GM12865 (cell line): ENCODE results near the gene RIPK3.
A peak's percentile ranks its signal among the peaks of the same experiment; 100 is the strongest.

Experiments
- DNase-seq: peaks from one replicate; pipeline ENCODE4 v3.0.0; 2010; ENCODE audit warnings: low read depth
- H3K4me3 ChIP-seq: 2 replicates; pipeline ENCODE4 v1.5.1; 2011; ENCODE audit warnings: mild to moderate bottlenecking, low read depth, low read length, control low read depth
- TF ChIP-seq, protein P1 (sequence below): IDR thresholded peaks from 2 replicates; pipeline ENCODE4 v1.5.1; 2011; ENCODE audit warnings: low read length, control low read depth, low read depth, inconsistent platforms; ENCODE audit not compliant: insufficient read depth; ENCODE audit errors: missing control alignments

RIPK3 gene

DNA sequence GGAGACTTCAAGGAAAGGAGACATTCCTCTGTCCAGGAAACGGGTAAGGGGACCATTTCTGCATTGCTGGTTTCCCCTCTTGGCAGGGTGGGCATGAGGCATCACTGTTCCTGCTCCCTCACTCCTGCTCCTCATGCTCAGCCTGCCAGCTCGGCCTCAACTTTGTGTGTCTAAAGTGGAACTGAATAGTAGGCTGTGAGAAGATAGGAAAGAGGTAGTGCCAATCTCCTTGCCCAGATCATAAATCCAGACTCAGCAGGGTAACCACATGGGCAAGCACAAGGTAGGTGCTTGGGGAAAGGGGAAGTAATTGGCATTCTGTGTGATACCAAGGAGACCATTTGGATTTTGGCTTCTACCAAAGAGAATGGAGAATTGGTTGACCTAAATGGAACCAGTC, 25.9 kb downstream of the RIPK3 start:
- no peak for DNase-seq
- H3K4me3 ChIP-seq, result no peak overlapping the region
- TF ChIP-seq, protein P1, sequence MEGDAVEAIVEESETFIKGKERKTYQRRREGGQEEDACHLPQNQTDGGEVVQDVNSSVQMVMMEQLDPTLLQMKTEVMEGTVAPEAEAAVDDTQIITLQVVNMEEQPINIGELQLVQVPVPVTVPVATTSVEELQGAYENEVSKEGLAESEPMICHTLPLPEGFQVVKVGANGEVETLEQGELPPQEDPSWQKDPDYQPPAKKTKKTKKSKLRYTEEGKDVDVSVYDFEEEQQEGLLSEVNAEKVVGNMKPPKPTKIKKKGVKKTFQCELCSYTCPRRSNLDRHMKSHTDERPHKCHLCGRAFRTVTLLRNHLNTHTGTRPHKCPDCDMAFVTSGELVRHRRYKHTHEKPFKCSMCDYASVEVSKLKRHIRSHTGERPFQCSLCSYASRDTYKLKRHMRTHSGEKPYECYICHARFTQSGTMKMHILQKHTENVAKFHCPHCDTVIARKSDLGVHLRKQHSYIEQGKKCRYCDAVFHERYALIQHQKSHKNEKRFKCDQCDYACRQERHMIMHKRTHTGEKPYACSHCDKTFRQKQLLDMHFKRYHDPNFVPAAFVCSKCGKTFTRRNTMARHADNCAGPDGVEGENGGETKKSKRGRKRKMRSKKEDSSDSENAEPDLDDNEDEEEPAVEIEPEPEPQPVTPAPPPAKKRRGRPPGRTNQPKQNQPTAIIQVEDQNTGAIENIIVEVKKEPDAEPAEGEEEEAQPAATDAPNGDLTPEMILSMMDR, result no peak

DNA sequence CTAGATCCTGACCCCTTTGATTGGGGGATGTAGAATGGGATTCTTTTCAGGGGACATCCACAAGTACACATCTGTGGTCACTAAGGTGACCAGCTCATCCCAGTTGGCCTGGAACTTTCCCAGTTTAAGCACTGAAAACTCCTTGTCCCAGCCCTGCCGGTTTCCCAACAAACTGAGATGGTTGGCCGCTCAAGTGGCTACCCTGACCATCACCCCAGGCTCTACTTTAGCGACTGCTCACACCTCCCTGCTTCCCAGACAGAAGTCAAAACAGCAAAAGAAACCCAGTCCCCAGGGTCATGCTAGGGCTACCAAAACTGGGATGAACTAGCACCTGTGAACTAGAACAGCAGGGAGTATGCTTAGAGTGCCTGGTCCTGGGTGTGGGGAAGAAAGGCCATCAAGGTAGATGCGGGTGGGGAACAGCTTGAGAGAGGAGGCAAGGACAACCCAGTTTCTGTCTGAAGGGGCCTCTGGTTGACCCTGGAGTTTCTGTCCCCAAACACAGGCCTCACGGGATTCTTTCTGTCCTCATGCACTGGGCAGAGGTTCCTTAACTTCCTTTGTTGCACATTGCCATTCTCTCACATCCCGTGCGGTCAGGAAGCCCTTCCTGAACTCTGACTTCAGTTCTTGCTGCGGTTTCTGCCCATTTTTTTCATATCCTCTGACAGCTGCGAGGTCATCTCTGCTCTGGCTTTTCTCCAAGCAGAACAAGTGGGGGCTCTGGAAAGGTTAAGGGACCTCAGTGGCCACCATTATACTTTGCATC, 26.9 kb downstream of the RIPK3 start:
- peak; percentile 45 for DNase-seq
- TF ChIP-seq, protein P1, result no peak
- H3K4me3 ChIP-seq, result no peak overlapping the region

DNA sequence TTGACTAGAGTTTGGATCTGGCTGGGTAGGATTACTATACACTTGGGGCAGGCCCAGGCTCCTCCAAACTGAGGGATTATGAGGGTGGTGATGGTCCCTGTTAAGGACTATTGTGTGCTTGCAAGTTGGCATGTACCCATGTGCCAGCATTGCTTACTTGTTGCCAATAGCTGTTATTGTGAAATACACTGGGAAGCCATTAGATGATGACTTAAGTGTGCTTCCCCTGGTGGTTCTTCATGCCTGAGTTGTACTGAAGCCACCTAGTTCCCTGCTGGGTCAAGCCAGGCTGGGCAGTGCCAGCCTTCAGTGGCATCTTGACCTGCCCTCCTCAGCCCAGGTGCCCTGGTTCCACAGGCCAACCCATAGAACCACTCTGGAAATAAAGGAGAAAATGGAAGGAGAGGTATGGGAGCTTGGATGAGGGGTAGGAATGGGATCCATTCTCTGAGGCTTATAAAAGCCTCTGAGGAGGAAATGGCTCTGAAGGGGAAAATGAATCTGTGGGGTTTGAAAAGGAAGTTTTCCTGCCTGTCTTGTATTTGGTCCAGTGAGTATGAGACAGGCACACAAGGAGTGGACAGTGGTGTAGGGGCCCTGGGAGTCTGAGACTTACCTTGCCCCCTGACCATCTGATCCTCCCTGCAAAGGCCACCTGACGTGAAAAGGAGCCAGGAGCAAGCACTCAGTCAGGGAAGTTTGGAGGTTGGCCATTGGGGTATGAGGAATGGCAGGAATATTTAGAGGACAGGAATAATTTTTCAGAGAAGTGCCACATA, 27.8 kb downstream of the RIPK3 start:
- H3K4me3 ChIP-seq, result peak overlapping the region; percentile 60
- no peak for DNase-seq
- TF ChIP-seq, protein P1, result no peak

DNA sequence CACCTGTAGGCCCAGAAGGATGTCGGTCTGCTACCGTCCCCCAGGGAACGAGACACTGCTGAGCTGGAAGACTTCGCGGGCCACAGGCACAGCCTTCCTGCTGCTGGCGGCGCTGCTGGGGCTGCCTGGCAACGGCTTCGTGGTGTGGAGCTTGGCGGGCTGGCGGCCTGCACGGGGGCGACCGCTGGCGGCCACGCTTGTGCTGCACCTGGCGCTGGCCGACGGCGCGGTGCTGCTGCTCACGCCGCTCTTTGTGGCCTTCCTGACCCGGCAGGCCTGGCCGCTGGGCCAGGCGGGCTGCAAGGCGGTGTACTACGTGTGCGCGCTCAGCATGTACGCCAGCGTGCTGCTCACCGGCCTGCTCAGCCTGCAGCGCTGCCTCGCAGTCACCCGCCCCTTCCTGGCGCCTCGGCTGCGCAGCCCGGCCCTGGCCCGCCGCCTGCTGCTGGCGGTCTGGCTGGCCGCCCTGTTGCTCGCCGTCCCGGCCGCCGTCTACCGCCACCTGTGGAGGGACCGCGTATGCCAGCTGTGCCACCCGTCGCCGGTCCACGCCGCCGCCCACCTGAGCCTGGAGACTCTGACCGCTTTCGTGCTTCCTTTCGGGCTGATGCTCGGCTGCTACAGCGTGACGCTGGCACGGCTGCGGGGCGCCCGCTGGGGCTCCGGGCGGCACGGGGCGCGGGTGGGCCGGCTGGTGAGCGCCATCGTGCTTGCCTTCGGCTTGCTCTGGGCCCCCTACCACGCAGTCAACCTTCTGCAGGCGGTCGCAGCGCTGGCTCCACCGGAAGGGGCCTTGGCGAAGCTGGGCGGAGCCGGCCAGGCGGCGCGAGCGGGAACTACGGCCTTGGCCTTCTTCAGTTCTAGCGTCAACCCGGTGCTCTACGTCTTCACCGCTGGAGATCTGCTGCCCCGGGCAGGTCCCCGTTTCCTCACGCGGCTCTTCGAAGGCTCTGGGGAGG, 28.9 kb downstream of the RIPK3 start, which contains the start of gene LTB4R:
Gene LTB4R, plus strand, starts transcription at position 857 of the 959 bp plus-strand sequence. CDS start 4,150 bp downstream, outside the sequence.
- H3K4me3 ChIP-seq, result peak within 1 kb of the TSS; percentile 60
- TF ChIP-seq, protein P1, result peak; percentile 41
- peak; percentile 87 for DNase-seq

DNA sequence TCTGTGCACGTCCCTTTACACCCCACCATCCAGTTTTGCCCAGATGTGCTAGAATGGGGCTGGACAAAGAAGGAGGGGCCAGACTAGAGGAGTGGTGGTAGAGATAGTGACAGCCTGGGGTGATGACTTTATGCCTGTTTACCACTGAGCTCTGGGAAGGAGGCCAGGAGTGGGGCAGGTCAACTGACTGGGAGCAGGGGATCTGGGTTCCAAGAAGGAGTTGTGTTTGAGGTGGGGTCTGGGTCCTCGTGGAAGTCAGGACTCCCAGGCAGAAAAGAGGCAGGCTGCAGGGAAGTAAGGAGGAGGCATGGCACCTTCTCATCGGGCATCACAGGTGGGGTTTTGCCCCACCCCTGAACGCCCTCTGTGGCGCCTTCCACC, 29.5 kb downstream of the RIPK3 start:
- H3K4me3 ChIP-seq, result peak overlapping the region; percentile 60
- TF ChIP-seq, protein P1, result no peak
- no peak for DNase-seq

DNA sequence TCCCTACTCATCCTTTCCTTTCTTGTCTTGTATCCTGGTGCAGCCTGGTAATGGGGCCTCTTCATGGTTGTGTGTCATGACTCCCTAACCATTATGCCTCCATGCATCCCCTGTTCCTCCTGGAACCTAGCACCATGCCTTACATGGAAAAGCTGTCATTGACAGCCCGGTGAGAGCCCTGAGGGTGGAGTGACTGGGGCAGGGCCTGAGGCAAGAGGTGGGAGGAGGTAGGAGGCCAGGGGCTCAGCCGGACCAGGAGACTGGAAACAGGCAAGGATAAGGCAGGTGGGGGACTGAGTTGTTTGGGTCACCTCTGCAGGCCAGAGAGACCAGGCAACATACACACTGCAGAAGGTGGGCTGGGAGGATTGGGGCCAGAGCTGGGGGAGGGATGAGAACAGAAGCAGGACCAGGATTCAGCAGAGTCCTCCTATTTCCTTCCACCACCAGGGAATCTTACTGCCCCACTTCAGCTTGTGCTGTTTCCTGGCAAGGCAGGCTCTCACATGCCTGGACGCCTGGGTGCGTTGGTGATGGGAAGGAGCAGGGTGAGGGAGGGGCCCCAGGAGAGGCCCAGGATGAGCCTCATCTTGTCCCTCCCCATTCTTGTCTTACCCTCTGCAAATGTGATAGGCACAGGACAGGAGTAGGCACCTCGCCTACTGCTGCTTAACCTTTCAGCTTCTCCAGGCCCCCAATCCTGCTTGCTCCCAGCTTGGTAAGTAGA, 30.1 kb downstream of the RIPK3 start, which contains the start of gene LTB4R2:
Gene LTB4R2, plus strand, starts transcription at position 603 of the 727 bp plus-strand sequence. CDS start 525 bp downstream, outside the sequence.
- DNase-seq, result no peak
- H3K4me3 ChIP-seq, result peak within 1 kb of the TSS; percentile 60

More for the DNA sequence above, 30.1 kb downstream of the RIPK3 start, which contains the start of gene LTB4R2:
- TF ChIP-seq, protein P1, result no peak
